ENCODE results near the gene STARD3NL.

DNA sequence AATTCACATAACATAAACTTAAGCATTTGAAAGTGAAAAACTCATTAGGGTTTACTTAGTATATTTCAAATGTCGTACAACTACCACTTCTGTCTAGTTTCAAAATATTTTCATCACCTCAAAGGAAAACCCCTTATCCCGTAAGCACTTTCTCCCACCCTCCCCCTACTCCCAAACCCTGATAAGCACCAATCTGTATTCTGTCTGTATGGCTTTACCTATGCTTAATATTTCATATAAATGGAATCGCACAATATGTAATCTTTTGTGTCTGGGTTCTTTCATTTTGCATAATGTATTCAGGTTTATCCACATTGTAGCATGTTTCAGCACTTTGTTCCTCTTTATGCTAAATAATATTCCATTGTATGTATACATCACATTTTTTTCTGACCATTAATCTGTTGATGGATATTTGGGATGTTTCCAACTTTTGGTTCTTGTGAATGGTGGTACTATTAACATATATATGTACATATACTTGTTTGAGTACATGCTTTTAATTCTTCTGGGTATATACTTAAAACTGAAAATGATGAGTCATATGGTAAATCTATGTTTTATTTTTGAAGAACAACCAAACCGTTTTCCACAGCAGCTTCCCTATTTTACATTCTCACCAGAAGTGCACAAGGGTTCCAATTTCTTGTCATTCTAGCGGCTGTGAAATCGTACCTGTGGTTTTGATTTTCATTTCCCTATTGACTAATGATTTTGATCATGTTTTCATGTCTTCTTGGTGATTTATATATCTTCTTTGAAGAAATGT, 6.2 kb upstream of the STARD3NL start:
- no peak for TF ChIP-seq EZH2phosphoT487 (IDR thresholded peaks at IDR 0.05; ENCODE audit: low read depth, severe bottlenecking, unreplicated experiment)
- no peak for TF ChIP-seq EZH2 (IDR thresholded peaks at IDR 0.05; ENCODE audit: borderline replicate concordance)

Measured in hepatocyte (in vitro differentiated cells).